H9 (cell line): ENCODE measurements around the gene FADD. TPM values are rescaled to one million over a fixed set of nuclear protein-coding genes. Genes with fewer than 3 reads are reported as not detected.

ENCODE experiments used
- DNase-seq: peaks from one replicate; pipeline ENCODE4 v3.0.0-alpha.2; 2017
- H2AFZ ChIP-seq: one replicate; pipeline ENCODE4 v1.6.1; 2013; ENCODE audit warnings: mild to moderate bottlenecking, low read length, control low read depth, moderate library complexity
- H2AK5ac ChIP-seq: 2 replicates; pipeline ENCODE4 v1.6.1; 2013; ENCODE audit warnings: low read length, control low read depth, mixed read lengths; ENCODE audit not compliant: insufficient read length
- H2BK120ac ChIP-seq: one replicate; pipeline ENCODE4 v1.6.1; 2013; ENCODE audit warnings: low read depth, mild to moderate bottlenecking, low read length, control low read depth, inconsistent platforms; ENCODE audit not compliant: poor library complexity, severe bottlenecking
- H2BK12ac ChIP-seq: 2 replicates; pipeline ENCODE4 v1.6.1; 2013; ENCODE audit warnings: low read length, control low read depth, mixed read lengths, low read depth; ENCODE audit not compliant: insufficient read length
- H2BK15ac ChIP-seq: 2 replicates; pipeline ENCODE4 v1.6.1; 2013; ENCODE audit warnings: low read depth, low read length, control low read depth
- H2BK20ac ChIP-seq: one replicate; pipeline ENCODE4 v1.6.1; 2013; ENCODE audit warnings: low read depth, mild to moderate bottlenecking, low read length, control low read depth, inconsistent platforms; ENCODE audit not compliant: poor library complexity, severe bottlenecking
- H2BK5ac ChIP-seq: 2 replicates; pipeline ENCODE4 v1.6.1; 2013; ENCODE audit warnings: low read length, control low read depth, mixed read lengths; ENCODE audit not compliant: insufficient read length
- H3K14ac ChIP-seq: 2 replicates; pipeline ENCODE4 v1.6.1; 2013; ENCODE audit warnings: low read length, control low read depth; ENCODE audit not compliant: insufficient read depth
- H3K18ac ChIP-seq: 2 replicates; pipeline ENCODE4 v1.6.1; 2013; ENCODE audit warnings: low read depth, mild to moderate bottlenecking, mixed read lengths, low read length, control low read depth; ENCODE audit not compliant: insufficient read length
- H3K23ac ChIP-seq: 2 replicates; pipeline ENCODE4 v1.6.1; 2013; ENCODE audit warnings: low read length, control low read depth, mixed read lengths, low read depth; ENCODE audit not compliant: insufficient read length
- H3K23me2 ChIP-seq: 2 replicates; pipeline ENCODE4 v1.6.1; 2013; ENCODE audit warnings: low read depth, mild to moderate bottlenecking, mixed read lengths, low read length, control low read depth; ENCODE audit not compliant: insufficient read length, poor library complexity, severe bottlenecking
- H3K27ac ChIP-seq: 2 replicates; pipeline ENCODE4 v1.5.1; 2013; ENCODE audit warnings: low read length, control low read depth, mixed read lengths, low read depth; ENCODE audit not compliant: insufficient read length
- H3K27me3 ChIP-seq: 2 replicates; pipeline ENCODE4 v1.6.1; 2013; ENCODE audit warnings: low read length, control low read depth, inconsistent platforms; ENCODE audit not compliant: insufficient read depth
- H3K4ac ChIP-seq: 2 replicates; pipeline ENCODE4 v1.6.1; 2013; ENCODE audit warnings: low read depth, mild to moderate bottlenecking, control low read depth, inconsistent platforms, low read length, moderate library complexity
- H3K4me1 ChIP-seq: 2 replicates; pipeline ENCODE4 v1.6.1; 2013; ENCODE audit warnings: low read length, control low read depth, inconsistent platforms; ENCODE audit not compliant: insufficient read depth
- H3K4me2 ChIP-seq: 2 replicates; pipeline ENCODE4 v1.6.1; 2013; ENCODE audit warnings: low read length, control low read depth, mixed read lengths; ENCODE audit not compliant: insufficient read length, insufficient read depth
- H3K56ac ChIP-seq: 2 replicates; pipeline ENCODE4 v1.6.1; 2013; ENCODE audit warnings: low read depth, mild to moderate bottlenecking, mixed read lengths, low read length, control low read depth; ENCODE audit not compliant: insufficient read length
- H3K79me1 ChIP-seq: 2 replicates; pipeline ENCODE4 v1.6.1; 2013; ENCODE audit warnings: low read depth, mild to moderate bottlenecking, moderate library complexity, low read length, control low read depth, inconsistent platforms; ENCODE audit not compliant: insufficient read depth, poor library complexity, severe bottlenecking
- H3K79me2 ChIP-seq: 2 replicates; pipeline ENCODE4 v1.6.1; 2013; ENCODE audit warnings: low read length, control low read depth, inconsistent platforms; ENCODE audit not compliant: insufficient read depth
- H3K9ac ChIP-seq: 2 replicates; pipeline ENCODE4 v1.6.1; 2013; ENCODE audit warnings: low read length, control low read depth, mixed read lengths; ENCODE audit not compliant: insufficient read length; ENCODE audit errors: extremely low read depth
- H3K9me3 ChIP-seq: one replicate; pipeline ENCODE4 v1.6.1; 2013; ENCODE audit warnings: low read depth, low read length, inconsistent platforms; ENCODE audit not compliant: control insufficient read depth
- H3T11ph ChIP-seq: one replicate; pipeline ENCODE4 v1.6.1; 2013; ENCODE audit warnings: mild to moderate bottlenecking, low read length, control low read depth, inconsistent platforms
- H4K20me1 ChIP-seq: one replicate; pipeline ENCODE4 v1.6.1; 2013; ENCODE audit not compliant: control insufficient read depth, insufficient read length, insufficient read depth
- H4K5ac ChIP-seq: 2 replicates; pipeline ENCODE4 v1.6.1; 2013; ENCODE audit warnings: low read depth, mild to moderate bottlenecking, mixed read lengths, low read length, control low read depth; ENCODE audit not compliant: insufficient read length
- H4K8ac ChIP-seq: replicated peaks from 2 replicates; pipeline ENCODE4 v1.6.1; 2013; ENCODE audit warnings: low read length, control low read depth, mixed read lengths, low read depth; ENCODE audit not compliant: insufficient read length
- H4K91ac ChIP-seq: 2 replicates; pipeline ENCODE4 v1.6.1; 2013; ENCODE audit warnings: low read depth, mild to moderate bottlenecking, moderate library complexity, mixed read lengths, low read length, control low read depth; ENCODE audit not compliant: insufficient read length
- H3K27ac Mint-ChIP-seq, 3 experiments: 2 replicates in 2 of 3; 3 replicates in 1 of 3; pipeline ENCODE4 v1.8.0; 2020 to 2021; ENCODE audit warnings: mixed read lengths in 3 of 3, mild to moderate bottlenecking in 1 of 3, moderate library complexity in 1 of 3
- H3K27me3 Mint-ChIP-seq: 2 replicates; pipeline ENCODE4 v1.8.0; 2021; ENCODE audit warnings: low read depth, mild to moderate bottlenecking, moderate library complexity, mixed read lengths
- H3K36me3 Mint-ChIP-seq, 3 experiments: 2 replicates in 2 of 3; 3 replicates in 1 of 3; pipeline ENCODE4 v1.8.0; 2020 to 2021; ENCODE audit warnings: low read depth in 3 of 3, mixed read lengths in 3 of 3; ENCODE audit not compliant: insufficient read depth in 1 of 3
- H3K4me1 Mint-ChIP-seq, 2 experiments: 2 replicates each; pipeline ENCODE4 v1.8.0; 2020; ENCODE audit warnings: mixed read lengths in 2 of 2
- H3K4me3 Mint-ChIP-seq, 2 experiments: 2 replicates in 1 of 2; 3 replicates in 1 of 2; pipeline ENCODE4 v1.8.0; 2020 to 2021; ENCODE audit warnings: mild to moderate bottlenecking in 2 of 2, mixed read lengths in 2 of 2, moderate library complexity in 1 of 2
- H3K9me3 Mint-ChIP-seq, 2 experiments: 2 replicates in 1 of 2; 3 replicates in 1 of 2; pipeline ENCODE4 v1.8.0; 2020; ENCODE audit warnings: mild to moderate bottlenecking in 2 of 2, mixed read lengths in 2 of 2, moderate library complexity in 1 of 2
- WGBS: extraction: QIAGEN DNeasy Blood & Tissue Kit; methylation state at CpG from one replicate; pipeline ENCODE4 v1.1.7; 2013; ENCODE audit warnings: missing lambda C conversion rate, low lambda C conversion rate, mixed read lengths; ENCODE audit not compliant: insufficient read length; ENCODE audit errors: extremely low coverage; 5-methylcytosine and 5-hydroxymethylcytosine counted together
- total RNA-seq: library from RNA; stranded (reverse); gene quantifications from 2 replicates; pipeline ENCODE4 v1.2.1, GENCODE V29; 2021
- TF ChIP-seq, protein P1 (sequence below): fragments of 200-600 bp; sonication (generic); conservative IDR thresholded peaks from 3 replicates; pipeline ENCODE4 v1.8.0; 2021; ENCODE audit warnings: antibody characterized with exemption, mild to moderate bottlenecking

Gene FADD
- total RNA-seq, 1 experiment from 2014 or later: 51.1 TPM

DNA sequence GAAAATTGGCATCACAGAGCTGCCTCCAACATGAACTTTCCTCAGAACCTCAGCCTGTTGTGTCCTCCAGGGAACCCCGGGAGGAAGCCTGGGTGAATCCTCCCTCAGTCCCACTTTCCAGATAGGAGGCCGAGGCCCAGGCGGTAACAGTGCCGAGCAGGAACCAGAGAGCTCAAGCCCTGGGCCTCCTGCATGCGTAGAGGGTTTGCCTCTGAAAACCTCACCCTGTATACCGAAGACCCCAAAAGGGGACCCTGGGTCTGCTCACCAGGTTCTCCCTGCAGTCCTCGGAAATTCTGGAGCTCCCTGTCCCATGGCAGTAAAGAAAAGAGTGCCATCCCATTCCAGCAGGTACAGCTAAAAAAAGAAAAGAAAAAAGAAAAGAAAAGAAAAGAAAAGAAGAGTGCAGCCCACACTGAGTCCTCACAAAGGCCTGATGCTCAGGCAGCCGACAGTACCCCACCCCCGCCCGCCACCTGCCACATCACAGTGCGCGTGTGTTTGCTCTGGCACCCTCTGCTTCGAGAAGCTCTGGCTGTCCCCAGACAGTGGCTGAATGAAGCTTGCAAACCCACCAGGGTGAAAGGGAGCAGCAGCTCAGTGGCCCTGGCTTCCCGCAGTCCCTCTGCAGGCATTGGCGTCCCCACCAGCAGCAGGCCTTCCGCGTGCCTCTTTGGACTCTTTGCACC lies 28.4 kb upstream of the FADD start:
- Histone ChIP-seq H3K14ac (no peak overlapping the region), H3K56ac (no peak overlapping the region), H2BK12ac (no peak overlapping the region), H3K18ac (no peak overlapping the region), H3K4me1 (no peaks in the 10 kb centered on the region), H2AK5ac (no peak overlapping the region), H2BK5ac (no peak overlapping the region), H2BK20ac (no peak overlapping the region), H3K79me1 (no peaks in the 10 kb centered on the region), H2BK15ac (no peak overlapping the region), H4K20me1 (no peaks in the 10 kb centered on the region), H2BK120ac (no peak overlapping the region), H3K23ac (no peak overlapping the region), H3K4ac (no peak overlapping the region), H3K9ac (no peak overlapping the region), H4K5ac (no peak overlapping the region), H3K27ac (no peak overlapping the region), H3K79me2 (no peaks in the 10 kb centered on the region), H3K4me2 (no peak overlapping the region), H3K27me3 (no peaks in the 10 kb centered on the region), H4K8ac (no peak overlapping the region), H3K9me3 (no peaks in the 10 kb centered on the region), H3K23me2 (no peaks in the 10 kb centered on the region), H2AFZ (no peak overlapping the region), H4K91ac (no peak overlapping the region), H3T11ph (no peak overlapping the region)
- peaks cover 18 to 21% of the 10 kb centered on the region in 2 experiments for H3K4me1 Mint-ChIP-seq
- H3K27ac Mint-ChIP-seq: peak overlapping the region in 2 of 3 experiments; percentile 87 to 91; a peak in 3 of 7 replicates
- TF ChIP-seq, protein P1, sequence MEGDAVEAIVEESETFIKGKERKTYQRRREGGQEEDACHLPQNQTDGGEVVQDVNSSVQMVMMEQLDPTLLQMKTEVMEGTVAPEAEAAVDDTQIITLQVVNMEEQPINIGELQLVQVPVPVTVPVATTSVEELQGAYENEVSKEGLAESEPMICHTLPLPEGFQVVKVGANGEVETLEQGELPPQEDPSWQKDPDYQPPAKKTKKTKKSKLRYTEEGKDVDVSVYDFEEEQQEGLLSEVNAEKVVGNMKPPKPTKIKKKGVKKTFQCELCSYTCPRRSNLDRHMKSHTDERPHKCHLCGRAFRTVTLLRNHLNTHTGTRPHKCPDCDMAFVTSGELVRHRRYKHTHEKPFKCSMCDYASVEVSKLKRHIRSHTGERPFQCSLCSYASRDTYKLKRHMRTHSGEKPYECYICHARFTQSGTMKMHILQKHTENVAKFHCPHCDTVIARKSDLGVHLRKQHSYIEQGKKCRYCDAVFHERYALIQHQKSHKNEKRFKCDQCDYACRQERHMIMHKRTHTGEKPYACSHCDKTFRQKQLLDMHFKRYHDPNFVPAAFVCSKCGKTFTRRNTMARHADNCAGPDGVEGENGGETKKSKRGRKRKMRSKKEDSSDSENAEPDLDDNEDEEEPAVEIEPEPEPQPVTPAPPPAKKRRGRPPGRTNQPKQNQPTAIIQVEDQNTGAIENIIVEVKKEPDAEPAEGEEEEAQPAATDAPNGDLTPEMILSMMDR: no peak
- peaks cover 1% of the 10 kb centered on the region; the same call in 1 of the 2 replicates for H3K27me3 Mint-ChIP-seq
- H3K36me3 Mint-ChIP-seq: no peaks in the 10 kb centered on the region
- no CpG with 5 or more reads among the region's 17 CpGs for WGBS
- no peaks in the 10 kb centered on the region for H3K9me3 Mint-ChIP-seq
- DNase-seq: peak; percentile 43
- no peak overlapping the region for H3K4me3 Mint-ChIP-seq
